Neural cell (in vitro differentiated cells): ENCODE measurements around the gene KIRREL3. TPM values are rescaled to one million over a fixed set of nuclear protein-coding genes. Genes with fewer than 3 reads are reported as not detected.

Experiments
- H2AFZ ChIP-seq: fragments of 200-600, 300-800 bp; sonication (generic), shearing (Covaris generic); 2 replicates; pipeline ENCODE4 v1.6.0; 2014; ENCODE audit warnings: low read depth, mild to moderate bottlenecking, antibody characterized with exemption, low read length, moderate library complexity
- H3F3A ChIP-seq: fragments of 200-600 bp; shearing (Covaris generic); 2 replicates; pipeline ENCODE4 v1.6.1; 2016; ENCODE audit warnings: mild to moderate bottlenecking, moderate library complexity, mixed read lengths, antibody characterized with exemption, low read length; ENCODE audit not compliant: insufficient read depth, poor library complexity, severe bottlenecking
- H3K27ac ChIP-seq: fragments of 200-600, 300-800 bp; sonication (generic), shearing (Covaris generic); 2 replicates; pipeline ENCODE4 v1.5.1; 2014; ENCODE audit warnings: mild to moderate bottlenecking, low read length, moderate library complexity
- H3K27me3 ChIP-seq: fragments of 300-800, 200-600 bp; sonication (generic), shearing (Covaris generic); 2 replicates; pipeline ENCODE4 v1.6.0; 2014; ENCODE audit warnings: mild to moderate bottlenecking, low read depth, low read length, moderate library complexity; ENCODE audit not compliant: insufficient read depth
- H3K36me3 ChIP-seq: fragments of 300-800, 200-600 bp; sonication (generic), shearing (Covaris generic); 2 replicates; pipeline ENCODE4 v1.5.1; 2014; ENCODE audit warnings: mild to moderate bottlenecking, antibody characterized with exemption, low read length, moderate library complexity; ENCODE audit not compliant: insufficient read depth
- H3K4me2 ChIP-seq: fragments of 300-800, 200-600 bp; sonication (generic), shearing (Covaris generic); 2 replicates; pipeline ENCODE4 v1.6.0; 2014; ENCODE audit warnings: mild to moderate bottlenecking, low read length
- H3K4me3 ChIP-seq: fragments of 300-800, 200-600 bp; sonication (generic), shearing (Covaris generic); 2 replicates; pipeline ENCODE4 v1.5.1; 2014; ENCODE audit warnings: mild to moderate bottlenecking, low read length, moderate library complexity
- H3K79me2 ChIP-seq: fragments of 200-600 bp; shearing (Covaris generic); replicated peaks from 2 replicates; pipeline ENCODE4 v1.6.0; 2014; ENCODE audit warnings: mild to moderate bottlenecking, low read length, moderate library complexity; ENCODE audit not compliant: insufficient read depth
- H3K9ac ChIP-seq: fragments of 300-800, 200-600 bp; sonication (generic), shearing (Covaris generic); 2 replicates; pipeline ENCODE4 v1.6.1; 2016; ENCODE audit warnings: mild to moderate bottlenecking, low read length, mixed read lengths
- H3K9me2 ChIP-seq: fragments of 200-600 bp; shearing (Covaris generic); 2 replicates; pipeline ENCODE4 v1.6.1; 2016; ENCODE audit warnings: mild to moderate bottlenecking, low read length, mixed read lengths; ENCODE audit not compliant: insufficient read depth
- H3K9me3 ChIP-seq: fragments of 200-600, 300-800 bp; sonication (generic), shearing (Covaris generic); 2 replicates; pipeline ENCODE4 v1.6.1; 2016; ENCODE audit warnings: mild to moderate bottlenecking, mixed run types, low read length, moderate library complexity, mixed read lengths
- H4K20me1 ChIP-seq: fragments of 200-600 bp; shearing (Covaris generic); 2 replicates; pipeline ENCODE4 v1.6.1; 2016; ENCODE audit warnings: mild to moderate bottlenecking, mixed run types; ENCODE audit not compliant: insufficient read depth
- EP300 ChIP-seq: fragments of 450-650 bp; conservative IDR thresholded peaks from 2 replicates; pipeline ENCODE4 v1.6.1; 2014; ENCODE audit warnings: antibody characterized with exemption, mild to moderate bottlenecking, moderate library complexity; ENCODE audit not compliant: poor library complexity, severe bottlenecking
- EZH2 ChIP-seq: fragments of 200-600, 300-800 bp; shearing (Covaris generic), sonication (generic); IDR thresholded peaks from 2 replicates; pipeline ENCODE4 v1.6.1; 2014; ENCODE audit warnings: antibody characterized with exemption, low read length, borderline replicate concordance, mild to moderate bottlenecking; ENCODE audit not compliant: insufficient read depth, poor library complexity, severe bottlenecking
- MXI1 ChIP-seq: fragments of 450-650 bp; conservative IDR thresholded peaks from 2 replicates; pipeline ENCODE4 v1.6.1; 2014; ENCODE audit warnings: antibody characterized with exemption, mild to moderate bottlenecking; ENCODE audit not compliant: poor library complexity, severe bottlenecking
- POLR2AphosphoS5 ChIP-seq: IDR thresholded peaks from 2 replicates; pipeline ENCODE4 v1.6.1; 2012
- RAD21 ChIP-seq: fragments of 450-650 bp; conservative IDR thresholded peaks from 2 replicates; pipeline ENCODE4 v1.6.1; 2014; ENCODE audit warnings: antibody characterized with exemption, mild to moderate bottlenecking, moderate library complexity
- REST ChIP-seq: IDR thresholded peaks from 2 replicates; pipeline ENCODE4 v1.6.1; 2012; ENCODE audit warnings: borderline replicate concordance
- SMC3 ChIP-seq: fragments of 450-650 bp; conservative IDR thresholded peaks from 2 replicates; pipeline ENCODE4 v1.6.1; 2014; ENCODE audit warnings: antibody characterized with exemption, mild to moderate bottlenecking, moderate library complexity; ENCODE audit not compliant: poor library complexity
- TAF1 ChIP-seq: IDR thresholded peaks from 2 replicates; pipeline ENCODE4 v1.6.1; 2012; ENCODE audit warnings: low read depth
- polyA plus RNA-seq: library from polyadenylated mRNA; depleted of rRNA; stranded (reverse); fragments of >200 nt; gene quantifications from 2 replicates; pipeline ENCODE4 v1.2.3, GENCODE V29; 2014
- TF ChIP-seq, protein P1 (sequence below): fragments of 450-650 bp; IDR thresholded peaks from 2 replicates; pipeline ENCODE4 v1.5.1; 2014; ENCODE audit warnings: antibody characterized with exemption, mild to moderate bottlenecking, moderate library complexity; ENCODE audit not compliant: poor library complexity, severe bottlenecking

KIRREL3 gene
- polyA plus RNA-seq, 1 donor from 2014 or later: 23.8 TPM

DNA sequence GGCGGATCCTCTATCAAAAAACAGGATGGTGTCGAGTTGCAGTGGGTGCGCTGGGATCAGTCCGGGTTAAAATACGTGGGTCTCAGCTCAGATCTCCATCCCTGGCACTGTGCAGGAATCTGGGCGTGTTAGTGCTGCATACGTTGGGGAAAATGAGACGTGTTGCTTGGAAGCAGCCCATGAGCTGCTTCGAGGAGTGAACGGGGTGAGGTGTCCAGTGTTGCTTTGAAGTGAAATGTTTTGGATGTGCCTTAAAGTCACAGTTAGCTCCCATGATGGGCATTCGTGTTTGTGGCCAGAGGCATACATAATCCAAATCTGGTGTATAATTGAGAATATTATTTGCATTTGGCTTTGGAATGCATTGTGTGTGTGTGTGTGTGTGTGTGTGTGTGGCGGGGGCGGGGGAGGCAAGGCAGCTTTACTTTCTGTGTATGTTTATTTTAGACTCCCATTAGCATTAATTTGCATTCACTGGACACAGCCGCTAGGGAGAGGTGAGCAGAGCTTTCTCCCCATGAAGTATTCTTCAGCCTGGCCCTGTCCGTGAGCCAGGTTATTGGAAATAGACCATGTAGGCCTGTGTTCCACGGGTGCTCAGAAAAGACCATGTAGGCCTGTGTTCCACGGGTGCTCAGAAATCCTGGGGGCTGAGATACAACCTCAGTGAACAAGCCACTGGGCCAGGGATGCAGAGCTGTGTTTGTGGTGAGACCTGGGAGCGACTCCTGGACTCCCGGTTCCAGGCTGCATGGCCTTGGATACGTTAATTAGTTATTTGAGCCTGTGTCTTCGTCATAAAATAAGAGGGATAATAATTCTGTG, 510.5 kb downstream of the KIRREL3 start:
- H3K4me3 ChIP-seq: no peak overlapping the region
- no peaks in the 10 kb centered on the region for H4K20me1 ChIP-seq
- H3K79me2 ChIP-seq: no peaks in the 10 kb centered on the region
- H3F3A ChIP-seq: no peaks in the 10 kb centered on the region
- no peak overlapping the region for H3K9ac ChIP-seq
- no peak overlapping the region for H3K4me2 ChIP-seq
- H3K27ac ChIP-seq: no peak overlapping the region
- no peaks in the 10 kb centered on the region for H3K9me3 ChIP-seq
- H3K36me3 ChIP-seq: no peaks in the 10 kb centered on the region
- H3K27me3 ChIP-seq: no peaks in the 10 kb centered on the region
- no peak overlapping the region for H2AFZ ChIP-seq
- H3K9me2 ChIP-seq: no peaks in the 10 kb centered on the region
- TF ChIP-seq EZH2 (no peak), RAD21 (no peak), TAF1 (no peak), MXI1 (no peak), SMC3 (no peak), POLR2AphosphoS5 (no peak), EP300 (no peak), REST (no peak)
- TF ChIP-seq, protein P1, sequence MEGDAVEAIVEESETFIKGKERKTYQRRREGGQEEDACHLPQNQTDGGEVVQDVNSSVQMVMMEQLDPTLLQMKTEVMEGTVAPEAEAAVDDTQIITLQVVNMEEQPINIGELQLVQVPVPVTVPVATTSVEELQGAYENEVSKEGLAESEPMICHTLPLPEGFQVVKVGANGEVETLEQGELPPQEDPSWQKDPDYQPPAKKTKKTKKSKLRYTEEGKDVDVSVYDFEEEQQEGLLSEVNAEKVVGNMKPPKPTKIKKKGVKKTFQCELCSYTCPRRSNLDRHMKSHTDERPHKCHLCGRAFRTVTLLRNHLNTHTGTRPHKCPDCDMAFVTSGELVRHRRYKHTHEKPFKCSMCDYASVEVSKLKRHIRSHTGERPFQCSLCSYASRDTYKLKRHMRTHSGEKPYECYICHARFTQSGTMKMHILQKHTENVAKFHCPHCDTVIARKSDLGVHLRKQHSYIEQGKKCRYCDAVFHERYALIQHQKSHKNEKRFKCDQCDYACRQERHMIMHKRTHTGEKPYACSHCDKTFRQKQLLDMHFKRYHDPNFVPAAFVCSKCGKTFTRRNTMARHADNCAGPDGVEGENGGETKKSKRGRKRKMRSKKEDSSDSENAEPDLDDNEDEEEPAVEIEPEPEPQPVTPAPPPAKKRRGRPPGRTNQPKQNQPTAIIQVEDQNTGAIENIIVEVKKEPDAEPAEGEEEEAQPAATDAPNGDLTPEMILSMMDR: no peak

GRCh38 chr11:126488591-126489370, 511.8 kb downstream of the KIRREL3 start:
- no peaks in the 10 kb centered on the region for H3K36me3 ChIP-seq
- no peaks in the 10 kb centered on the region for H3K9me3 ChIP-seq
- no peak overlapping the region for H3K4me3 ChIP-seq
- H3K27me3 ChIP-seq: no peaks in the 10 kb centered on the region
- H3K27ac ChIP-seq: no peak overlapping the region
- no peaks in the 10 kb centered on the region for H3K9me2 ChIP-seq
- TF ChIP-seq POLR2AphosphoS5 (no peak), RAD21 (no peak), TAF1 (no peak), EP300 (no peak)
- TF ChIP-seq, protein P1: no peak
- H3F3A ChIP-seq: no peaks in the 10 kb centered on the region
- no peaks in the 10 kb centered on the region for H4K20me1 ChIP-seq
- H3K9ac ChIP-seq: no peak overlapping the region
- H3K4me2 ChIP-seq: no peak overlapping the region
- no peak overlapping the region for H2AFZ ChIP-seq
- H3K79me2 ChIP-seq: no peaks in the 10 kb centered on the region
